Smooth muscle cell of bladder (primary cell): Measurements from ENCODE around the gene PLPP2. TPM values are rescaled to one million over a fixed set of nuclear protein-coding genes. Genes with fewer than 3 reads are reported as not detected.

Experiments
- total RNA-seq: library from RNA; depleted of rRNA; stranded (reverse); fragments of >200 nt; gene quantifications from 2 replicates; pipeline ENCODE4 v1.2.3, GENCODE V29; 2014

The PLPP2 gene
- total RNA-seq: 14.4 and 22.1 TPM in 2 replicates

GRCh38 chr19:291006-291521, at the start of gene PLPP2:
TSS of gene PLPP2 (minus strand) at chr19:291403. CDS start at chr19:291336, 67 bp downstream.

Other genes starting within 250 kb of the PLPP2 start
- gene OR4F17, start 184.3 kb downstream of the PLPP2 start, total RNA-seq: under 0.01 TPM in 1 of 2 replicates, not detected in the other
- 16.3 and 16.6 TPM in 2 replicates for gene MIER2, start 53.4 kb upstream of the PLPP2 start, total RNA-seq
- gene C2CD4C, start 117.7 kb upstream of the PLPP2 start, total RNA-seq: not detected in 2 replicates
- gene SHC2, start 169.6 kb upstream of the PLPP2 start, total RNA-seq: 1.1 and 1.3 TPM in 2 replicates
- 0.14 and 0.28 TPM in 2 replicates for gene MADCAM1, start 205.1 kb upstream of the PLPP2 start, total RNA-seq
- 30.2 and 31.9 TPM in 2 replicates for gene TPGS1, start 216.1 kb upstream of the PLPP2 start, total RNA-seq
- 69.8 and 75.4 TPM in 2 replicates for gene CDC34, start 240.4 kb upstream of the PLPP2 start, total RNA-seq